Colonic mucosa (tissue), 4 donors: Measurements from ENCODE around the gene ERICH3. TPM values are rescaled to one million over a fixed set of nuclear protein-coding genes. Genes with fewer than 3 reads are reported as not detected.

Experiments used
- DNase-seq: peaks from one replicate; pipeline ENCODE4 v3.0.0-alpha.2; 2020
- H3K27ac ChIP-seq: fragments of 200-600 bp; one replicate; pipeline ENCODE4 v1.8.0; 2021
- H3K27me3 ChIP-seq: fragments of 200-600 bp; one replicate; pipeline ENCODE4 v1.8.0; 2021
- H3K36me3 ChIP-seq: fragments of 200-600 bp; one replicate; pipeline ENCODE4 v1.8.0; 2021
- H3K4me1 ChIP-seq: fragments of 200-600 bp; one replicate; pipeline ENCODE4 v1.8.0; 2021; ENCODE audit warnings: mild to moderate bottlenecking
- H3K4me3 ChIP-seq: fragments of 200-600 bp; one replicate; pipeline ENCODE4 v1.8.0; 2021
- H3K9ac ChIP-seq, 2 donors: one replicate each; pipeline ENCODE4 v1.7.0; 2013; ENCODE audit warnings: control low read depth in 2 of 2, low read depth in 2 of 2, low read length in 2 of 2
- H3K9me3 ChIP-seq: fragments of 200-600 bp; one replicate; pipeline ENCODE4 v1.8.0; 2021
- CTCF ChIP-seq: fragments of 200-600 bp; IDR thresholded peaks from one replicate; pipeline ENCODE4 v1.8.0; 2022; ENCODE audit warnings: antibody characterized with exemption, mild to moderate bottlenecking
- intact Hi-C: fragments of 100-400 bp; cut with DNase I; formaldehyde crosslinking; loops from one replicate; pipeline ENCODE4 v1.14.1; 2022
- total RNA-seq, 2 donors: library from RNA; stranded (reverse); fragmentation: NEBNext Ultra II Directional in 1 of 2; extraction: Animal tissue kit (Norgen Biotek cat#: 25700) in 1 of 2; gene quantifications; one replicate each; pipeline ENCODE4 v1.2.1, GENCODE V29; 2021
- donor health status: healthy.
- donor health status: DM: no; HTN: no; CAD: no.
- donor health status: DM: no; HTN: no; CAD: no.

The ERICH3 gene
- total RNA-seq, 2 donors from 2014 or later, result 0.16 TPM; not detected in 1

- Histone ChIP-seq H3K36me3 (no peaks in the 10 kb centered on the region), H3K9ac (no peak overlapping the region)
Measured at GRCh38 chr1:74579425-74579824, 94.2 kb downstream of the ERICH3 start.

GRCh38 chr1:74578101-74578500 lies 95.5 kb downstream of the ERICH3 start:
- Histone ChIP-seq H3K9ac (no peak overlapping the region), H3K9me3 (no peaks in the 10 kb centered on the region), H3K4me3 (no peak overlapping the region), H3K4me1 (no peaks in the 10 kb centered on the region), H3K36me3 (no peaks in the 10 kb centered on the region), H3K27me3 (no peaks in the 10 kb centered on the region), H3K27ac (no peak overlapping the region)
- no peak for TF ChIP-seq CTCF
- DNase-seq, result no peak
- intact Hi-C loops, result no loop called here

More at GRCh38 chr1:74579425-74579824, 94.2 kb downstream of the ERICH3 start:
- intact Hi-C loops, result no loop called here
- Histone ChIP-seq H3K9me3 (no peaks in the 10 kb centered on the region), H3K4me1 (no peaks in the 10 kb centered on the region), H3K27ac (no peak overlapping the region), H3K4me3 (no peak overlapping the region), H3K27me3 (no peaks in the 10 kb centered on the region)
- DNase-seq, result no peak
- TF ChIP-seq CTCF, result no peak

- intact Hi-C loops, result no loop called here
- no peak for DNase-seq
- H3K36me3 ChIP-seq, result no peaks in the 10 kb centered on the region
- no peak overlapping the region for H3K4me3 ChIP-seq
- no peak overlapping the region for H3K9ac ChIP-seq
- H3K27ac ChIP-seq, result no peak overlapping the region
- H3K4me1 ChIP-seq, result no peaks in the 10 kb centered on the region
- no peaks in the 10 kb centered on the region for H3K9me3 ChIP-seq
- no peak for TF ChIP-seq CTCF
- H3K27me3 ChIP-seq, result no peaks in the 10 kb centered on the region
Measured at GRCh38 chr1:74571891-74572290, 101.7 kb downstream of the ERICH3 start.

- DNase-seq, result no peak
- H3K27me3 ChIP-seq, result no peaks in the 10 kb centered on the region
- H3K4me3 ChIP-seq, result no peak overlapping the region
- no peak overlapping the region for H3K9ac ChIP-seq
- H3K27ac ChIP-seq, result no peak overlapping the region
- no peaks in the 10 kb centered on the region for H3K9me3 ChIP-seq
- intact Hi-C loops, result no loop called here
- H3K36me3 ChIP-seq, result no peaks in the 10 kb centered on the region
- TF ChIP-seq CTCF, result no peak
- H3K4me1 ChIP-seq, result no peaks in the 10 kb centered on the region
Measured at GRCh38 chr1:74571493-74571800, 102.1 kb downstream of the ERICH3 start.

- no peak overlapping the region for H3K27ac ChIP-seq
- no peak overlapping the region for H3K4me3 ChIP-seq
- H3K4me1 ChIP-seq, result no peaks in the 10 kb centered on the region
- no peaks in the 10 kb centered on the region for H3K9me3 ChIP-seq
- DNase-seq, result no peak
- no peak overlapping the region for H3K9ac ChIP-seq
- no peaks in the 10 kb centered on the region for H3K36me3 ChIP-seq
- H3K27me3 ChIP-seq, result no peaks in the 10 kb centered on the region
- no peak for TF ChIP-seq CTCF
- intact Hi-C loops, result no loop called here
Measured at GRCh38 chr1:74570797-74571492, 102.6 kb downstream of the ERICH3 start.
